WTC11 (cell line): Measurements from ENCODE around the gene KLRF1. TPM values are rescaled to one million over a fixed set of nuclear protein-coding genes. Genes with fewer than 3 reads are reported as not detected.

Experiments used
- ATAC-seq: fragments of 200-7000 bp; cut with Tn5 transposase; 2 replicates; pipeline ENCODE4 v1.10.0; 2021; ENCODE audit warnings: mild to moderate bottlenecking, moderate library complexity
- CTCF ChIA-PET: fragments of 300-600 bp; sonication (Branson Sonifier 250); formaldehyde crosslinking; loops from one replicate; lab custom pipeline; 2021; ENCODE audit warnings: antibody characterized with exemption; lab: Charles Lee
- POLR2A ChIA-PET: fragments of 350-600 bp; sonication (Branson Sonifier 250); formaldehyde crosslinking; loops from one replicate; lab custom pipeline; 2021; ENCODE audit warnings: antibody characterized with exemption; lab: Charles Lee
- DNase-seq: peaks from one replicate; pipeline ENCODE4 v3.0.0; 2021; ENCODE audit warnings: low spot score
- H3K27ac Mint-ChIP-seq: 2 replicates; pipeline ENCODE4 v1.8.0; 2021; ENCODE audit warnings: mixed read lengths
- H3K27me3 Mint-ChIP-seq: 2 replicates; pipeline ENCODE4 v1.8.0; 2021; ENCODE audit warnings: low read depth, mild to moderate bottlenecking, moderate library complexity, mixed read lengths
- H3K36me3 Mint-ChIP-seq: 2 replicates; pipeline ENCODE4 v1.8.0; 2021; ENCODE audit warnings: mixed read lengths
- H3K4me1 Mint-ChIP-seq: 2 replicates; pipeline ENCODE4 v1.8.0; 2022; ENCODE audit warnings: mixed read lengths
- H3K4me3 Mint-ChIP-seq: 2 replicates; pipeline ENCODE4 v1.8.0; 2021; ENCODE audit warnings: mild to moderate bottlenecking, moderate library complexity, mixed read lengths
- H3K9me3 Mint-ChIP-seq: 2 replicates; pipeline ENCODE4 v1.8.0; 2021; ENCODE audit warnings: mixed read lengths
- ATF2 ChIP-seq: sonication (generic); formaldehyde crosslinking; IDR thresholded peaks from 2 replicates; pipeline ENCODE4 v1.8.1; 2022; ENCODE audit warnings: low read depth, missing genetic modification reagents, borderline replicate concordance
- ERG ChIP-seq: fragments of 250-450 bp; sonication (Bioruptor Pico); IDR thresholded peaks from 2 replicates; pipeline ENCODE4 v1.8.0; 2021; ENCODE audit warnings: mild to moderate bottlenecking
- JAZF1 ChIP-seq: fragments of 250-450 bp; sonication (Bioruptor Pico); IDR thresholded peaks from 2 replicates; pipeline ENCODE4 v1.9.0; 2021; ENCODE audit warnings: moderate library complexity, mild to moderate bottlenecking, inconsistent platforms
- NFATC4 ChIP-seq: fragments of 250-450 bp; sonication (Bioruptor Pico); IDR thresholded peaks from 2 replicates; pipeline ENCODE4 v1.9.0; 2021; ENCODE audit warnings: mild to moderate bottlenecking
- PRDM15 ChIP-seq: sonication (generic); formaldehyde crosslinking; IDR thresholded peaks from 2 replicates; pipeline ENCODE4 v1.8.0; 2022; ENCODE audit warnings: missing genetic modification reagents
- SP1 ChIP-seq: sonication (generic); formaldehyde crosslinking; conservative IDR thresholded peaks from 2 replicates; pipeline ENCODE4 v1.8.1; 2022; ENCODE audit warnings: missing genetic modification reagents
- TCF7 ChIP-seq: sonication (generic); formaldehyde crosslinking; IDR thresholded peaks from 2 replicates; pipeline ENCODE4 v1.8.0; 2022; ENCODE audit warnings: mild to moderate bottlenecking, low read depth, missing genetic modification reagents, moderate library complexity
- USF1 ChIP-seq: sonication (generic); formaldehyde crosslinking; IDR thresholded peaks from 2 replicates; pipeline ENCODE4 v1.8.0; 2022; ENCODE audit warnings: mild to moderate bottlenecking, missing genetic modification reagents
- USF2 ChIP-seq: sonication (generic); formaldehyde crosslinking; IDR thresholded peaks from 2 replicates; pipeline ENCODE4 v1.8.1; 2023; ENCODE audit warnings: mild to moderate bottlenecking, missing genetic modification reagents, moderate library complexity
- ZMAT4 ChIP-seq: fragments of 250-450 bp; sonication (Bioruptor Pico); IDR thresholded peaks from 2 replicates; pipeline ENCODE4 v1.9.0; 2021; ENCODE audit warnings: mild to moderate bottlenecking
- ZNF396 ChIP-seq: fragments of 250-450 bp; sonication (Bioruptor Pico); IDR thresholded peaks from 2 replicates; pipeline ENCODE4 v1.8.0; 2021; ENCODE audit warnings: mild to moderate bottlenecking, moderate library complexity, borderline replicate concordance
- ZNF671 ChIP-seq: fragments of 250-450 bp; sonication (Bioruptor Pico); IDR thresholded peaks from 2 replicates; pipeline ENCODE4 v1.8.0; 2021; ENCODE audit warnings: mild to moderate bottlenecking
- total RNA-seq: library from RNA; stranded (reverse); gene quantifications from 3 replicates; pipeline ENCODE4 v1.2.3, GENCODE V29; 2021
- TF ChIP-seq, protein P1 (sequence below): sonication (generic); formaldehyde crosslinking; conservative IDR thresholded peaks from 2 replicates; pipeline ENCODE4 v1.8.1; 2022; ENCODE audit warnings: mild to moderate bottlenecking, missing genetic modification reagents
- TF ChIP-seq, protein P2 (sequence below): fragments of 200-600 bp; IDR thresholded peaks from 2 replicates; pipeline ENCODE4 v1.8.0; 2022; ENCODE audit warnings: antibody characterized with exemption
- TF ChIP-seq, protein P3 (sequence below): fragments of 250-450 bp; sonication (Bioruptor Pico); IDR thresholded peaks from 2 replicates; pipeline ENCODE4 v1.9.0; 2021; ENCODE audit warnings: moderate library complexity, mild to moderate bottlenecking, inconsistent platforms, borderline replicate concordance

Gene KLRF1
- total RNA-seq, 1 experiment from 2014 or later = not detected

- Mint-ChIP-seq H3K27me3 (no peaks in the 10 kb centered on the region), H3K36me3 (no peaks in the 10 kb centered on the region), H3K27ac (no peak overlapping the region), H3K9me3 (no peaks in the 10 kb centered on the region), H3K4me3 (no peak overlapping the region), H3K4me1 (peaks cover 22% of the 10 kb centered on the region)
- no peak for ATAC-seq
- no peak for TF ChIP-seq ZNF671 (CRISPR knock-in tag)
- no peak for TF ChIP-seq SP1
- TF ChIP-seq ATF2 (CRISPR knock-in tag) = no peak
- TF ChIP-seq, protein P1, sequence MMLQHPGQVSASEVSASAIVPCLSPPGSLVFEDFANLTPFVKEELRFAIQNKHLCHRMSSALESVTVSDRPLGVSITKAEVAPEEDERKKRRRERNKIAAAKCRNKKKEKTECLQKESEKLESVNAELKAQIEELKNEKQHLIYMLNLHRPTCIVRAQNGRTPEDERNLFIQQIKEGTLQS (CRISPR knock-in tag) = no peak
- no peak for TF ChIP-seq USF1 (CRISPR knock-in tag)
- TF ChIP-seq ZNF396 (CRISPR knock-in tag) = no peak
- TF ChIP-seq JAZF1 (CRISPR knock-in tag) = no peak
- no peak for TF ChIP-seq PRDM15 (CRISPR knock-in tag)
- TF ChIP-seq USF2 (CRISPR knock-in tag) = no peak
- TF ChIP-seq ERG (CRISPR knock-in tag) = no peak
- TF ChIP-seq TCF7 (CRISPR knock-in tag) = no peak
- no peak for TF ChIP-seq ZMAT4 (CRISPR knock-in tag)
- TF ChIP-seq, protein P2, sequence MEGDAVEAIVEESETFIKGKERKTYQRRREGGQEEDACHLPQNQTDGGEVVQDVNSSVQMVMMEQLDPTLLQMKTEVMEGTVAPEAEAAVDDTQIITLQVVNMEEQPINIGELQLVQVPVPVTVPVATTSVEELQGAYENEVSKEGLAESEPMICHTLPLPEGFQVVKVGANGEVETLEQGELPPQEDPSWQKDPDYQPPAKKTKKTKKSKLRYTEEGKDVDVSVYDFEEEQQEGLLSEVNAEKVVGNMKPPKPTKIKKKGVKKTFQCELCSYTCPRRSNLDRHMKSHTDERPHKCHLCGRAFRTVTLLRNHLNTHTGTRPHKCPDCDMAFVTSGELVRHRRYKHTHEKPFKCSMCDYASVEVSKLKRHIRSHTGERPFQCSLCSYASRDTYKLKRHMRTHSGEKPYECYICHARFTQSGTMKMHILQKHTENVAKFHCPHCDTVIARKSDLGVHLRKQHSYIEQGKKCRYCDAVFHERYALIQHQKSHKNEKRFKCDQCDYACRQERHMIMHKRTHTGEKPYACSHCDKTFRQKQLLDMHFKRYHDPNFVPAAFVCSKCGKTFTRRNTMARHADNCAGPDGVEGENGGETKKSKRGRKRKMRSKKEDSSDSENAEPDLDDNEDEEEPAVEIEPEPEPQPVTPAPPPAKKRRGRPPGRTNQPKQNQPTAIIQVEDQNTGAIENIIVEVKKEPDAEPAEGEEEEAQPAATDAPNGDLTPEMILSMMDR = no peak
- TF ChIP-seq NFATC4 (CRISPR knock-in tag) = no peak
- TF ChIP-seq, protein P3, sequence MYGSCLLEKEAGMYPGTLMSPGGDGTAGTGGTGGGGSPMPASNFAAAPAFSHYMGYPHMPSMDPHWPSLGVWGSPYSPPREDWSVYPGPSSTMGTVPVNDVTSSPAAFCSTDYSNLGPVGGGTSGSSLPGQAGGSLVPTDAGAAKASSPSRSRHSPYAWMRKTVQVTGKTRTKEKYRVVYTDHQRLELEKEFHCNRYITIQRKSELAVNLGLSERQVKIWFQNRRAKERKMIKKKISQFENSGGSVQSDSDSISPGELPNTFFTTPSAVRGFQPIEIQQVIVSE (CRISPR knock-in tag) = no peak
- POLR2A ChIA-PET = no interaction called here
- DNase-seq = no peak
- CTCF ChIA-PET = interaction anchor here (1.6 kb wide), 1 partner anchor 119 kb away, joined by 3 read pairs; no protein-coding TSS in a partner anchor
Measured at GRCh38 chr12:9868951-9869306, 41.6 kb downstream of the KLRF1 start.
